GM06990 (cell line): ENCODE results near the gene LPP.

Experiments
- DNase-seq: peaks from one replicate; pipeline ENCODE4 v3.0.0-alpha.2; 2011; ENCODE audit not compliant: insufficient read length; ENCODE audit errors: extremely low read depth
- H3K27me3 ChIP-seq: replicated peaks from 2 replicates; pipeline ENCODE4 v1.6.0; 2011; ENCODE audit warnings: low read length; ENCODE audit not compliant: control insufficient read depth, insufficient read depth
- H3K36me3 ChIP-seq: 2 replicates; pipeline ENCODE4 v1.5.1; 2011; ENCODE audit warnings: low read length; ENCODE audit not compliant: control insufficient read depth, insufficient read depth
- H3K4me3 ChIP-seq: replicated peaks from 2 replicates; pipeline ENCODE4 v1.5.1; 2011; ENCODE audit warnings: low read depth, mild to moderate bottlenecking, control low read depth, low read length
- CTCF ChIP-seq: IDR thresholded peaks from 2 replicates; pipeline ENCODE4 v1.5.1; 2011; ENCODE audit warnings: low read length, control low read depth, mild to moderate bottlenecking, inconsistent platforms; ENCODE audit not compliant: insufficient read depth, poor library complexity, severe bottlenecking

LPP gene

GRCh38 chr3:188157971-188158370 lies 4.0 kb downstream of the LPP start:
- no peak overlapping the region for H3K4me3 ChIP-seq
- no peak for DNase-seq
- H3K27me3 ChIP-seq = no peaks in the 10 kb centered on the region; the same call in 1 of the 2 replicates
- TF ChIP-seq CTCF = no peak
- no peaks in the 10 kb centered on the region for H3K36me3 ChIP-seq

- H3K36me3 ChIP-seq = no peaks in the 10 kb centered on the region
- no peak overlapping the region for H3K4me3 ChIP-seq
- H3K27me3 ChIP-seq = no peaks in the 10 kb centered on the region; the same call in 1 of the 2 replicates
- TF ChIP-seq CTCF = no peak
- DNase-seq = no peak
Measured at GRCh38 chr3:188158731-188159310, 4.9 kb downstream of the LPP start.

GRCh38 chr3:188160751-188161150 lies 6.8 kb downstream of the LPP start:
- H3K4me3 ChIP-seq = no peak overlapping the region
- no peak for DNase-seq
- H3K36me3 ChIP-seq = no peaks in the 10 kb centered on the region
- no peak for TF ChIP-seq CTCF
- no peaks in the 10 kb centered on the region; the same call in 1 of the 2 replicates for H3K27me3 ChIP-seq

GRCh38 chr3:188164248-188164687 lies 10.3 kb downstream of the LPP start:
- TF ChIP-seq CTCF = no peak
- no peak for DNase-seq
- H3K36me3 ChIP-seq = no peaks in the 10 kb centered on the region
- no peaks in the 10 kb centered on the region; the same call in 1 of the 2 replicates for H3K27me3 ChIP-seq
- no peak overlapping the region for H3K4me3 ChIP-seq

- no peak overlapping the region for H3K4me3 ChIP-seq
- TF ChIP-seq CTCF = no peak
- no peaks in the 10 kb centered on the region for H3K27me3 ChIP-seq
- DNase-seq = no peak
- H3K36me3 ChIP-seq = no peaks in the 10 kb centered on the region
Measured at GRCh38 chr3:188165596-188165995, 11.6 kb downstream of the LPP start.

- Histone ChIP-seq H3K4me3 (no peak overlapping the region), H3K36me3 (no peaks in the 10 kb centered on the region), H3K27me3 (no peaks in the 10 kb centered on the region)
- TF ChIP-seq CTCF = no peak
- no peak for DNase-seq
Measured at GRCh38 chr3:188166441-188166840, 12.5 kb downstream of the LPP start.
